ENCODE measurements around the gene SLC41A3. TPM values are rescaled to one million over a fixed set of nuclear protein-coding genes. Genes with fewer than 3 reads are reported as not detected.

SLC41A3 gene
- total and polyA plus RNA-seq, 2 of the 8 experiments (the other 6 are each of a cell fraction or from before 2014, with no cell fraction given): 30.2 to 56.4 TPM

DNA sequence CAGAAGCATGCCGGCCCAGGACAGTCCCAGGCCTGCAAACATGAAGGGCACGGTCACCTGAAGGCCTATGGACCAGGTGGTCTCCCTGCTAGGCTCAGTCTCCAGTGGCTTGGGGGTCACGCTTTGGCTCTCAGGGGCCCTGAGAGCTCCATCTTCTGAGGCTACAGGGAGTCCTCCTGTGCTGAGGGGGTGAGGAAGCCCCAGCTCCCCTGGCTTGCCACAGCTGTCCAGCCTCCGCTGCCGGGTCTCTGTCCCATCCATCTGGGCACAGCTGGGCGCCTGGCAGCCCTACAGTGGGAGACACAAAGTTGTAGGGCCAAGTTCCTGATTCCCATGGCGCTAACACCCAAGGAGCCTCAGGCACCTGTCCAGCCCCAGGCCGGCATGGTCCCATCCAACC, 16.0 kb downstream of the SLC41A3 start:
- CTCF ChIA-PET (ENCODE audit: partially characterized antibody): interaction anchor here (0.9 to 1.3 kb wide), 4 partner anchors 11 to 66 kb away, joined by 3 read pairs; no protein-coding TSS in a partner anchor
- Histone ChIP-seq H3K23ac (ENCODE audit: insufficient read length) (no peak overlapping the region), H3K23me2 (ENCODE audit: low read depth, low read length) (no peaks in the 10 kb centered on the region), H3K27ac (ENCODE audit: low read depth, low read length) (no peak overlapping the region), H3K56ac (replicated peaks; ENCODE audit: insufficient read length, low read depth, low read length) (no peak overlapping the region), H4K91ac (replicated peaks; ENCODE audit: insufficient read length, low read length) (no peak overlapping the region), H4K5ac (ENCODE audit: insufficient read length, low read depth, low read length) (no peak overlapping the region), H3K4me1 (replicated peaks in 1 of 4; ENCODE audit: control insufficient read depth in 3 of 4, insufficient read depth in 4 of 4, low read length in 3 of 4) (no peaks in the 10 kb centered on the region), H2AK5ac (ENCODE audit: low read depth, low read length) (no peak overlapping the region), H3K18ac (ENCODE audit: extremely low read depth, low read length) (no peak overlapping the region), H4K20me1 (replicated peaks in 1 of 2; ENCODE audit: control insufficient read depth in 1 of 2, insufficient read depth in 2 of 2, low read length in 2 of 2) (peaks cover 0 to 2% of the 10 kb centered on the region in 2 experiments), H3K9me3 (ENCODE audit: insufficient read depth in 2 of 2, low read depth in 1 of 2, low read length in 1 of 2) (no peaks in the 10 kb centered on the region), H3K4me2 (ENCODE audit: insufficient read depth in 1 of 2, low read depth in 2 of 2, low read length in 2 of 2) (no peak overlapping the region), H2BK12ac (ENCODE audit: low read depth, low read length) (no peak overlapping the region), H3K9ac (replicated peaks in 1 of 4; ENCODE audit: extremely low read depth in 1 of 4, low read depth in 3 of 4, low read length in 3 of 4) (no peak overlapping the region), H2BK120ac (replicated peaks; ENCODE audit: low read depth, low read length) (no peak overlapping the region), H2BK5ac (ENCODE audit: low read depth, low read length) (no peak overlapping the region), H3K27me3 (replicated peaks in 1 of 4; ENCODE audit: control insufficient read depth in 3 of 4, extremely low read depth in 1 of 4, insufficient read depth in 3 of 4, low read length in 3 of 4) (no peaks in the 10 kb centered on the region), H3K36me3 (ENCODE audit: control insufficient read depth in 2 of 4, insufficient read depth in 4 of 4, low read length in 3 of 4) (no peaks in the 10 kb centered on the region), H3K4me3 (ENCODE audit: extremely low read depth in 1 of 4, insufficient read depth in 2 of 4, low read depth in 3 of 4, low read length in 4 of 4) (no peak overlapping the region), H2BK15ac (ENCODE audit: low read length) (no peak overlapping the region), H3K14ac (ENCODE audit: insufficient read length) (no peak overlapping the region), H2AFZ (ENCODE audit: low read length) (no peak overlapping the region), H3K79me2 (ENCODE audit: control insufficient read depth in 1 of 2, insufficient read depth in 2 of 2, low read length in 2 of 2) (no peaks in the 10 kb centered on the region), H2BK20ac (ENCODE audit: low read length) (no peak overlapping the region), H4K8ac (ENCODE audit: extremely low read depth, insufficient read depth, low read length) (no peak overlapping the region), H3K4ac (replicated peaks; ENCODE audit: insufficient read length, low read depth, low read length) (no peak overlapping the region), H3K79me1 (ENCODE audit: low read depth, low read length) (no peaks in the 10 kb centered on the region; the same call in 1 of the 2 replicates)
- DNase-seq (ENCODE audit: low read depth in 1 of 2, low spot score in 2 of 2): no peak
- TF ChIP-seq, protein P1, sequence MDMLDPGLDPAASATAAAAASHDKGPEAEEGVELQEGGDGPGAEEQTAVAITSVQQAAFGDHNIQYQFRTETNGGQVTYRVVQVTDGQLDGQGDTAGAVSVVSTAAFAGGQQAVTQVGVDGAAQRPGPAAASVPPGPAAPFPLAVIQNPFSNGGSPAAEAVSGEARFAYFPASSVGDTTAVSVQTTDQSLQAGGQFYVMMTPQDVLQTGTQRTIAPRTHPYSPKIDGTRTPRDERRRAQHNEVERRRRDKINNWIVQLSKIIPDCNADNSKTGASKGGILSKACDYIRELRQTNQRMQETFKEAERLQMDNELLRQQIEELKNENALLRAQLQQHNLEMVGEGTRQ (IDR thresholded peaks at IDR 0.05; ENCODE audit: low read length): no peak
- TF ChIP-seq GTF2F1 (IDR thresholded peaks at IDR 0.05; ENCODE audit: borderline replicate concordance, low read depth, low read length) (no peak), TAF7 (optimal IDR thresholded peaks at IDR 0.05; ENCODE audit: borderline replicate concordance, low read depth, low read length) (no peak), TEAD4 (IDR thresholded peaks at IDR 0.05; ENCODE audit: low read depth, low read length) (no peak), RXRA (IDR thresholded peaks at IDR 0.05; ENCODE audit: insufficient read depth, low read depth, low read length) (no peak), GABPA (IDR thresholded peaks at IDR 0.05; ENCODE audit: borderline replicate concordance, insufficient read depth, low read length) (no peak), POLR2AphosphoS5 (IDR thresholded peaks at IDR 0.05; ENCODE audit: low read depth, low read length) (no peak), HDAC6 (IDR thresholded peaks at IDR 0.05; ENCODE audit: low read depth, low read length) (no peak)
- TF ChIP-seq, protein P2, sequence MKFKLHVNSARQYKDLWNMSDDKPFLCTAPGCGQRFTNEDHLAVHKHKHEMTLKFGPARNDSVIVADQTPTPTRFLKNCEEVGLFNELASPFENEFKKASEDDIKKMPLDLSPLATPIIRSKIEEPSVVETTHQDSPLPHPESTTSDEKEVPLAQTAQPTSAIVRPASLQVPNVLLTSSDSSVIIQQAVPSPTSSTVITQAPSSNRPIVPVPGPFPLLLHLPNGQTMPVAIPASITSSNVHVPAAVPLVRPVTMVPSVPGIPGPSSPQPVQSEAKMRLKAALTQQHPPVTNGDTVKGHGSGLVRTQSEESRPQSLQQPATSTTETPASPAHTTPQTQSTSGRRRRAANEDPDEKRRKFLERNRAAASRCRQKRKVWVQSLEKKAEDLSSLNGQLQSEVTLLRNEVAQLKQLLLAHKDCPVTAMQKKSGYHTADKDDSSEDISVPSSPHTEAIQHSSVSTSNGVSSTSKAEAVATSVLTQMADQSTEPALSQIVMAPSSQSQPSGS (IDR thresholded peaks at IDR 0.05; ENCODE audit: low read length): no peak
- POLR2A ChIA-PET (ENCODE audit: partially characterized antibody): no interaction called here
- no peak for FAIRE-seq
- 93% methylated on average over 6 of the region's 8 CpGs; no CpG with 5 or more reads in 1 of the 2 experiments for WGBS, 2 experiments (ENCODE audit: extremely low coverage in 1 of 2, insufficient coverage in 1 of 2, insufficient read length in 1 of 2, insufficient replicate concordance in 2 of 2, low coverage in 1 of 2, low lambda C conversion rate in 2 of 2, missing lambda C conversion rate in 1 of 2)
